GM19351 (cell line): ENCODE results near the gene TGM1.

Experiments
- ATAC-seq: cut with Tn5 transposase; IDR thresholded peaks from one replicate; pipeline ENCODE4 v1.9.1; 2021; ENCODE audit warnings: mild to moderate bottlenecking, moderate library complexity; ENCODE audit not compliant: unreplicated experiment

The TGM1 gene

DNA sequence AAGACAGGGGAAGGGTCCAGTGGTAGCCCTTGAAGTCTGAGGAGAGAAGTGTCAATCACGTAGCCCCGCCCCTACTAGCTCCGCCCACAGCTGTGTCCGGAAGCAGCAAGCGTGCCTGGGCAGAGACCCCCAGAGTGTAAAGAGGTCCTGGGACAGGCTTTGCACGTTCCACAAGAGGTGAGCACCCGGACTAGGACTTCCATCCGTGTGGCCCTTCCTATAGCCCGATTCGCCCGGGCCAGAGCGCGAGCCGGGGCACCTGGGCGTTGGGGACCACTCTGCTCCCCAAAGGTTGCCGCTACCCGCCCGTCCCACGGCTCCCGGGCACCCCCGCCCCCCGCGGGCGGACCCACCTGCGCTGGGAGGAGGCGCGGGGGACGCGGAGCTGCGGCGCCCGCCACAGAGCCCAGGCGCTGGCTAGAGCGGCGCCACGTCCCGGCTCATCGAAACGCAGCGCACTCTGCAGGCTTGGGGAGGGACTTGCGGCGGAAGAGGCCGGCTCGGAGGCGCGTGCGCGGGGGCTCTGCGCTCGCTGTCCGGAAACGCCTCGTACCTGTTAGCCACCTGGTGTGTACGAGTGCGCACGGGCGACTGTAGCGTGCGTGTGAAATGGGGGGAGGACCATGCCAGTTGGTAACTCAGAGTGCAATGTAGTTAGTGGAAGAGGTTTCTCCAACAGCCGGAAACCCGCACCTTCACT is 8.3 kb upstream of the TGM1 start, which contains the start of gene RABGGTA:
TSS of gene RABGGTA (minus strand) at position 464 of the 700 bp plus-strand sequence. CDS start 482 bp downstream, outside the sequence.
- ATAC-seq: peak; percentile 78

DNA sequence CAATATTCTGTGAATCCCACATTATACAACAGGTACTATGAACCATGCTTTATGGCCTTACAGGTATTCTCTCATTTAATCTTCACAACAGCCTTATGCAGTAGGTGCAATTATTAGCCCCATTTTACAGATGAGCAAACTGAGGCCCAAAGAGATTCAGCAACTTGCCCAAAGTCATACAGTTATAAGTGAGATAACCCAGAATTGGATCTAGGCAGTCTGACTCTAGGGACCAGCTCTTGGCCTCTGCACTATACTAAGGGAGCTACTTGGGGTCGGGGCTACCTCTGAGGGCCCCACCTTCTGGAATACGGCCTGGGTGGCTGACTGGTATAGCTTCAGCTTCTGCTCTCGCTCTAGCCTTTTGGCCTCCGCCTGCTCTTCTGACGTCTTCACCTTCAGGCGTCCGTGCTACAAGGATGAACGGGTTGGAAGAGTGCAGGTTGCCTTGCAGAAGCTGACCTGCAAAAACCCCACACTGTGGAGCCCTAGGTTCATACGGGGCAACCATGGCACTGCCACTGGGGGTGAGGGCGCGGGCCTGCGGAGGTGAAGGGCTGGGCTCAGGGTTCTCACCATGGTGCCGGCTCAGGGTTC is 7.7 kb upstream of the TGM1 start:
- no peak for ATAC-seq

DNA sequence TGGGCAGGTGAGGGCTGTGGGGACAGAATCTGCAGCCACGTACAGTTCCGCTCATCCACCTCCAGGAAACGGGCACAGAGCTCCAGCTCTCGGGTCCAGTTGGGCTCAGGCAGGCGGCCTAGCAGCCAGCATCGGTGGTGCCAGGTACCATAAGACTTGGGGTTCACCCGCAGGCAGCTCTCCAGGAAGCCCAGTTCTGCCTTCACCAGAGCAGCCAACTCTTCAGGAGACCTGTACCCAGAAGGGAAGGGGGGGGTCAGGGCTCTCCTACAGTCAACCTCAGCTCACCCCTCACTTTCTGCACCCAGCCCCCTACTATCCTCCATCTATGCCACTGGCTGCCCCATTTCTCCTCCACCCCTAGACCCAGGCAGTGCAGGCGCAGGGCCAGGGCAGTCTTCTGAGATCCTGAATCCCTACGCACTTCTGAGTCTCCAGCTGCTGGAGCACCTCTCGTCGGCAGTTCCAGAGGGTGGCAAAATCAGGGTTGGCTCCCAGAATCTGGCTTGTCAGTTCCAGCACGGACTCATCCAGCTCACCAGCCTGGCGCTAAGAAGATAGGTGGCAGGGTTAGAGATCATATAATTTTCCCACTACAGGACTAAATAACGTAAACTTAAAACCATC is 7.0 kb upstream of the TGM1 start:
- no peak for ATAC-seq

DNA sequence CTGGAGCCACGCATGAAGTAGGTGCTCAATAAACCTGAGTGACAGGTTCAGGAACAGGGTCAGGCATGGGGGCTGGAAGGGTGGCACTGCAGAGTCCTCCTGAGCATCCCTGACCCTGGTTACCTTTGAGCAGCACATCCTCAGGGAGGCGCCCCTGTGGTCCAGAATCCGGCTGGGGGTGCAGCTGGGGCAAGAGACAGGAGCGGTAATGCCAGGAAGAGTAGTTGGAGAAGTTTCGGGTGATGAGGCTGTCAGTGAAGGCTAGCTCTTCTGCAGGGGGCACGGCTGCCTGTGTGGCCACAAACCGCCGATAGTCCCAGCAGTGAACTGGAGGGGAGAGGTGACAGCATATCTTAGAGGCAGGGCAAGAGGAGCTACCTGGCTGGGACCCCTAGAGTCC is 6.4 kb upstream of the TGM1 start:
- no peak for ATAC-seq

DNA sequence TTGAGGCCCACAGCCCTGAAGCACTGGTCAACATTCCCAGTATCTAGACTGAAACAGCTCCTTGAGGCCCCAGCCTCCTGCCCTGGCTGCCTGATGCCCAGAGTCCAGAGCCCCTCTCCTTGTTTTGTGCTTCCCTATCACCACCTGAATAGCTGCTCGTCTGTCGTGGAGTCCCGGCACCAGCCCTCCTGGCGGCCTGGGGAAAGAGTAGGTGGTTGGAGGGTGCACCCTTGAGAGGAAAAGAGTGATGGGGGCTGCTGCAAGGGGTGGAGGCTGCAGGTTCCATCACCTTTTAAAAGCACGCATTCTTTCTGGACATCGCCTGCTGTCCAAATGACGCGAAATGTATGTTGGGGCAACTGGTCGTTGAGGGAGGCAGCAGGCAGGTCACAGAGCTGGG is 5.2 kb upstream of the TGM1 start:
- no peak for ATAC-seq

DNA sequence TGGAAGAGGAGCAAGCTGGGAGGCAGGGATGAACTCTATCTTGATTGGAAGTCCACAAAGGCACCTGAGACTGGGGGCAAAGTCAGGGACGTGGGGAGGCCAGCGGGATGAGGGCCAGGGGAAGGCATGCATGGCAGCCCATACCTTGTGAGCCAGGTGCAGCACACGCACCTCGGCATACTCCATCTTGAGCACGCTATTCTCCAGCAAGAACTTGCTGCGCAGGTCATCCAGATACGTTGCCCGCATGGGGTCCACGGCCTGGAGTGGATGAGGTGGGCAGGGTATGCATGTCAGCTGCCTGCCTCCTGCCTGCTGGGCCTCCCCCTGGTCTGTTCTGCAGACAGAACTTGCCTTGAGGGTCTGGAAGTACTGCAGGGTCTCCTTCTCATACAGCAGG is 4.5 kb upstream of the TGM1 start:
- no peak for ATAC-seq

DNA sequence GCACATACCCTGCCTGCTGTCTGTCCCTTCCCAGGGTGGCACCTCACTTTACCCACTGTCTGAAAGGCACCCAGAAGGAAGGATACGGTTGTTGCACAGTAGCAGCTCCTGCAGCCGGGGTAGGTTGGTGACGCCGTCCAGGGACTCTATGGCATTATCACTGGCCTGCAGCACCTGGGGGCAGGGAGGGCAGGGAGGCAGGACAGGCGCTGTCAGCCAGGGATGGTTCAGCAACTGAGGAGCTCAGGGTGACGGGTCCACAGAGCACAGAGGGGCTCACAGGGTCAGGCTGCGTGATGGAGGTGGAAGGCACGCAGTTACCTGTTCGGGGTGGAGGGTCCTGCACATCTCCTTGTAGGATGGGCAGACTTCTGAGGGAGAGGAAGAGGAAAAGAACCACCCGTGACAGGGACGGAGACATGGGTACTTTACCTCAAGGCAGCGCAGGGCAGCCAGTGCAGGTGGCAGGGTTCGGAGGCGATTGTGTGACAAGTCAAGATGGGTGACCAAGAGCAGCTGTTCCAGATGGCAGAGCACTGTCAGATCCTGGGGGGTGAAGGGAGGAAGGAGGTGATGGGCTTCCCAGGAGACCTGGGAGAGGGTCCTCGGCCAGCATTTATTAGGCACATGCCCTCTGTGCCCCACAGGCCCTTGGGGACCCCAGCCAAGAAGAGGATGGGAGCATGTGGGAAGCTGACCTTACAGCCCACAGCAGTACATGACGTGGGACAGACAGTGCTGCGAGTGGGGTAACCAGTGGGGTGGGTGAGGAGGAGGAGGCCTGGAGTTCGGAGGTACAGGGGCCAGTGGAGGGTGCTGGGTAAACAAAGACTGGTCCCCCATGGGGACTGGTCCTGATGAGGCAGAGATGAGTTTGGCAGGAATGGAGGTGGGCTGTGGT is 3.6 kb upstream of the TGM1 start:
- ATAC-seq: no peak

DNA sequence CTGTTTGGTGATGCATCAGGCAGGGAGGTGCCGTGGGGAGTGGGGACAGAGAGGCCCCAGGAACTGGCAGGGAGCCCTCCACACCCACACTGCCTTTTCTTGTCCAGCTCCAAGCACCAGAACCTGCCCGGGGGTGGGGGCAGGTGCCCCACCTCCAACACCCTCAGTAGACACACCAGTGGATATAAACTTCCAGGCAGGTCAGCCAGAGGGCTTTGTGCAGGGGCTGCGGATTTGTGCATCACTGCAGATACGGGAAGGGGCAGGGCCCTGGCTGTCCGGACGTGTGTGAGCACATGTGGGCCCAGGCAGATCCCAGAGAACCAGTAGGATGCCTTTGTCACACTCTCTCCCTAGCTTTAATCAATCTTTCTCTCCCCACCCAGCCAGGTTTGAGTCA is 1.3 kb upstream of the TGM1 start:
- no peak for ATAC-seq

DNA sequence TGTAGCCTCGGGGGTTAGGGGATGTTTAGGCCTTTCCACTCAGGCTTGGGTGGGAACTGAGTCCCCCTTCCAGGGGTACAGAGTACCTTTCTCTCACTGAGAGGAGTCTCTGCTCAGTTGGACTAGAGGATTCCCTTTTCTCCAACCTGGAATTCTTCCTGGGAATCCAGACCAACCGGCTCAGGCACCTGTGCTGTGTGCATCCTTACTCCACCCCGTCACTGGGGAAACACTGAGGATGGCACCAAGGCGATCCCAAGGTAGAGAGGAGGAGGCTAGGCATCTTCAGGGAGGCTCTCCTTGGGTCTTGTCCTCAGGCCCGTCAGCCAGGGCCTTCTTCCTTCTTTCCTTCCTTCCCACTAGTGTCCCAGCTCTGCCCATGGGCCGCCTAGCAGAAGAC is 871 bp upstream of the TGM1 start:
- ATAC-seq: no peak

DNA sequence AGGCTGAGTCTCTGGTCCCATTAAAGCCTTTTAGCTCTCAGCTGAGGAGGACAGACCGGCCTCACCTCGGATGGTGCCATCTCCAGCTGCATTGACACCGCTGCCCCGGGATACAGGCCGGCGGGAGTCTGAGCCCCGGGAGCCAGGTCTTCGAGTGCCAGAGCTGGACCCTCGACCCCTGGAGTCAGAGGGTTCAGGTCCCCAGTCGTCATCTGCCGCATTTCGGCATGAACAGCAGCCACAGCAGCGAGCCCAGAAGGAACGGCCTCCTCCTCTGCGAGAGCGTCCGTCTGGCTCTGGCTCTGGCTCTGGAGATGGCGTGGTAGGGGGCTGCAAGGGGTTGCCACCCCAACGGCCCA is 1.0 kb downstream of the TGM1 start:
- ATAC-seq: no peak

DNA sequence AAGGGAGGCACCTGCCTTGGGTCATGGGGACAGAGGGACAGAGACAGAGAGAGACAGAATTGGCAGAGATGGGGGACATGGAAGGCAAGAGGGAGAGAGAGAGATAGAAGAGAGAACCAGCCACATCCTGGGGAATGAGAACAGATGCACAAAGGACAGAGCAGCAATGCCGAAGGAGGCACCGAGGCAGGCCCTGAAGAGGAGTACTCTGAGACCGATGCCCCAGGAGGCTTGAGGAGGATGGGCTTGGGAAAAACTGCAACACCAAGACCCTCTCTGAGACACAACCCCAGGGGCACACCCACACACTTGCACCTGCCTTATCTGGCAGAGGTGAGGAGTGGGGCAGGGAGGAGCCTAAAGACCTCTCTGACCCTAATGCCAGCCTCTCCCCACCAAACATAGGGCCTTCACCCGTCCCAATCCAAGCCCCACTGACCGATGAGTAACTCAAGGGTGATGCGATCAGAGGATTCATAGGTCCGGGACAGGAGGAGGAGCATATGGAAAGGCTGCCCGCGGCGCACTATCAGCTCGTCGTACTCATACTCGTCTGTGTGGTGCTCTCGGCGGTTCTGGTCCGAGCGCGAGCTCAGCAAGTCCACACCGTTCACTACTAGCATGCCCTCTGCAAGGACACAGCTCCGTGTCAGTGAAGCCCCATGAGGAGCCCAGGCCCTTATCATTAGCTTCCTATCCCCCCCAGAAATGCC is 1.6 kb downstream of the TGM1 start:
- ATAC-seq: no peak

DNA sequence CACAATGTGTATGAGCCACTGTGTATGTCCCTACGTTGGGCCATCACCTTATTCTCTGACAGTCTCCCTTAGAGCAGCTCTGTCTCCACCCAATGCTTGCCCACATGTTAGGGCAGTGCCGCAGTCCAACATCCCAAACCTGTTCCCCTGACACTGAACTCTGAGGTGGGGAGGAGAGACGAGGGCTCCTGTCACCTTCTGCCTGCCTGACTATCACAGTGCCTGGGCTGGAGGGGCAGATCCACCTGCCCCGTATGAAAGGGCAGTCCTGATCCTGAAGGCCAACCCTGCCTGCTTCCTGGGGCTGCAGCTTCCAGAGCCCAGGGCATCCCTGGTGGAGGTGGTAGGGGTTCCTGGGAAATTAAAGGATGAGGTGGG is 2.2 kb downstream of the TGM1 start:
- ATAC-seq: no peak

DNA sequence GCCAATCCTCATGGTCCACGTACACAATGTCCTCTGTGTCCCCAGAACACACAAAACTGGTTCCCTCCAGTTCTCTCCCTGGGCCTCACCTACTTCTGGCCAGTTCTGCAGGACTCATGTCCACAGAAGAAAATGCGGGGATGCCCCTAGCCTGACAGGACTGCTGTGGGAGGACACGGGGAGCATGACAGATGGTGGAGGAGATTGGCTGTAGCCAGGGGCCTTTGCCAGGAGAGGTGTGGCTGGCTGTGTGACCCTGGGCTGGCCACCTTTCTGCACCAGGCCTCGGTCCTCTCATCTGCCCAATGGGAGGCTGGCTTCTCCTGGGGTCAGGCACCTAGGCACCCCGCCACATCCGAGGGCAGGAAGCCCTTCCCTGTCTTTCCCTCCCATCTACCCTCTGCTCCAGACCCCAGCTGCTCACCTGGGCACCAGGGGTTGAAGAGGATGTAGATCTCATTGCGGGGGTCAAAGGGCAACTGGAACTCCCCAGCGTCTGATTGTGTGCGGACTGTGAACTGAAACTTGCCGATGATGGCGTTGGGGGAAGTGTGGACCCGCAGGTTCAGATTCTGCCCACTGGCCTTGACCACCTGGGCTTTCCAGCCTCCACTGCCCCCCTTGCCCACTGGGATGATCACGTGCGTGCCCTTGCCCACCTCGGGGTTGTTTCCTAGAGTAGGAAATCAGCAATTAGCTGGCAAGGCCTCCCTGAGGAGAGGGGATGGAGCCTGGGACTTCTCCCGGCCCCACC is 2.8 kb downstream of the TGM1 start:
- no peak for ATAC-seq

DNA sequence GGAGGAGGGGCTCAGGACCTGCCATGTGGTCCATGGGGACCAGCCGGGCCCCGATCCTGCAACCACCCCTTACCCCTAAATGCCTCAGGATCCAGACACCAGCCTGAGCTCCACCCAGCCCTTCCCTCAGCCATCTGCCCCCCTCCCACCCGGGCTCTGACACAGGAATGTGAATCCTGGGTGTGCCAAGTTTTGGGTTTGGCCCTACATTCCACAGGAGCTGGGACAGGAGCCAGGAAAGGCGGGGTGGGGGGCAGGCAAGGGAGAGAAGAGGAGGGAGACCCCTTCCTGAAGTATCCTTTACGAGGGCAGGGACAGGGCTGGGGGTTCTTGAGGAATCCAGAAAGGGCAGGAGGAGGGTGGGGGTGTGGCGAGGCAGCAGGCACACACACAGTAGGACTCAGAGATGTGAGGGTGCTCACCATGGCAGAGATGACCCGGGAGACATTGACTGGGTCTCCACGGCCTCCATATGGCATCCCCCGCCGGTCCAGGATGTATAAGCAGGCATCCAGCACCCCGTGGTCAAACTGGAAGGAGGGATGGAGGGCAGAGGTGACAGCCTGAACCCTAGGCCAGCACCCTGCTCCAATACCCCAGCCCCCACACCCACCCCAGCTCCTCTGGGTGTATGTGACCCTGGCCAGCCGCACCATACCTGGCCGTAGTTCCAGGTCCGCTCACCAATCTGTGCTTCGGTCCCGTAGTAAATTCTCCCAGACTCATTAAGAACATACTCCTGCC is 3.5 kb downstream of the TGM1 start:
- no peak for ATAC-seq

DNA sequence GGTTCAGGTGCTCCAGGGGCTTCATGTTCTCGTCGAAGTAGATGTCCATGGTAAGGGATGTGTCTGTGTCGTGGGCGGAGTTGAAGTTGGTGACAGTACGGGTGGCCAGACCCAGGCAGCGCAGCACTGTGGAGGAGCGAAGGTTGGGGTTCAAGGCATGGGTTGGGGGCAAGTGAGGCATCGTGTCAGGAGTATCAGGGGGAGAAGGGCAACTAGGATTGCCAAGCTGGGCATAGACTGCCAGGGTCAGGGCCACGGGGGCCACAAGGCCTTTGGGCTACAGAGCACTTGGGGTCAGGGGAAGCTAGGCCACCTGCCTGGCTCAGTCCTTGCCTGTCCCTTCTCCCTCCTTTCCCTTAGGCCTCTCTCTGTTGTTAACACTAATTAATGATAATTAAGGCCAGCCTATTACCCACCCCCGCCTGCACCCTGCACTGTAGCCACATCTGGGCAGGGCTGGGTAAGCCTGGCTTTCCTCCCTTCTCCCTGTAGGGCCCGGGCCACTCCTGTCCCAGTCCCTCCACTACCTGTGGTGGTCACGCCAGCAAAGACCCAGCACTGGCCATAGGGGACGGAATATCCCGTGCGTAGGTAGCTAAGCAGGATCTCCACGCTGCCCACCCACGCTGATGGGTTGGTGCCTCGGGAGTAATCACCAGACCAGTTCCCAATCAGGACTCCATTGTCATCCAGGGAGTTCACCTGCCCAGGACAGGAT is 4.3 kb downstream of the TGM1 start:
- no peak for ATAC-seq

DNA sequence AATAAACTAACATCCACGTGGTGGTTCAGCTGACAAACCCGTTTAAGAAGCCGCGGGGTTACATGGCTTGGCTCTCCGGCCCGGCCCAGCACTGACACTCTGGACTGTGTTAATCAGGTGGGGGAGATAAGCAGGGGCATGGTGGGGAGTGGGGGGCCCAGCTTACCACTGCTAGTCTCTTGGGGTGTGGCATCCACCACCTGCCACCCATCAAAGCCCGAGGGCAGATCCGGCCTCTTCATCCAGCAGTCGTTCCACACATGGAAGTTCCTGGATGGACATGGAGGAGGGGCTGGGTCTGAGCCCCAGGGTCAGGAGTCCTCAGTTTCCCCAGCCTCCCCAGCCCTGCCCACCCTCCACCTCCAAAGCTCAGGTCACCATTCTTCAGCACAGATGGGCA is 4.9 kb downstream of the TGM1 start:
- no peak for ATAC-seq

DNA sequence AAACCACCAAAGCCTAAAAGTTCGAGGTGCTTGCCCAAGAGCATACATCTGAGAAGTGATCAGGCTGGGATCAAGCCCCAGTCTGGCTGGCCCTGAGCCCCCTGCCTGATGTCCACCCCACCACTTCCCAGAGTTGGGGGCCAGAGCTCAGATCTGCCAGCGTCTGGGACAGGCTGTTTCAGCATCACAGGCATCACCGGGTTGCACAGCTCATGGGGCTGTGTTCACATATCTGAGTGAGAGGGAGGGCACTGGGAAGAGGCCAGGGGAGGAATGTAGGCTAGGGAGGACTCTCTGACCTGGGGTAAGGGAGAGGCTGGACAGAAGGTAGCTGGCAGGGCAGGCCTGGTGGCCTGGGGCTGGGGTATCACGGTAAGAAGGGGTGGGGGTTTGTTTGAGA is 6.0 kb downstream of the TGM1 start:
- ATAC-seq: no peak

DNA sequence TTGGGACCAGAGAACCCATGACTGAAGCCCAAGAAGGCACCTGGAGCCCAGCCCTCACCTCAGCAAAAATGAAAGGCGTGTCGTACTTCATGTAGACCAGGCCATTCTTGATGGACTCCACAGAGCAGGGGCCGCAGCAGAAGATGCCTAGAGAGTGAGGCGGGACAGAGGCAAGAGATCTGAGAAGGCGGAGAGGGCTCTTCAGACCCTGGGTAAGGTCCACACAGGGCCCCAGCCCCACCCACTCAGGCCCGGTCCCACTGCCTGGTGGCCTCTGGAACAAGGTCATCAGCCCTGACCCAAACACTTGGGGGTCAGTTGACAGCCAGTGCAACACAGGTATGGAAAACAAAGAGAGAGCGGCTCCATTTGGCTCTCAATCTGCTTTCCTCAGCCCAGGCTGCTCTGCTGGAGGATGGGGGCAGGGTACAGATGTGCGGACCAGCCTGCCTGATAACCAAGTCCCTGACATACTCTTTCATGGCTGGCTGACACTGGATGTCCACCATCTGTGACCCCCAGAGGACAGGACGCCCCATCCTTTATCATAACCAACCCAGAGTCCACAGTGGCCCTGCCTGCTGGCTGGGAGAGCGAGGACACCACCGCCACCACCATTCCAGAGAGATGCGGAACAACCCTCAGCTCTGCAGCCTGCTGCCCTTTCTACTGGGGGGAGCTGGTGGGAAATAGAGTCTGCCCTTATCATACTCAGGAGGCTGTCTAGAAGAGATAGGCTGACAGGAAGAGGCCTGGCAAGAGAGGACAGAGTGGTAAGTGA is 6.9 kb downstream of the TGM1 start:
- ATAC-seq: no peak
